NCI-H2227 (cell line): Measurements from ENCODE around the gene CDK8.
A peak's percentile ranks its signal among the peaks of the same experiment; 100 is the strongest.

Experiments
- DNase-seq: peaks from one replicate; lab custom pipeline; 2025; ENCODE audit not compliant: unreplicated experiment; lab: John Stamatoyannopoulos, UW

The CDK8 gene

GRCh38 chr13:26253787-26254582, at the start of gene CDK8:
CDK8 (plus strand) TSS chr13:26254129; CDS start chr13:26254642, 513 bp downstream.
- DNase-seq, result peak; percentile 92

- DNase-seq, result no peak
These were observed 45.6 kb upstream of the CDK8 start for GRCh38 chr13:26208287-26208686.

GRCh38 chr13:26213345-26213744, 40.6 kb upstream of the CDK8 start:
- DNase-seq, result no peak

- DNase-seq, result no peak
These were observed 39.9 kb upstream of the CDK8 start for GRCh38 chr13:26213982-26214381.

GRCh38 chr13:26216042-26216441, 37.9 kb upstream of the CDK8 start:
- DNase-seq, result no peak

- no peak for DNase-seq
These were observed 34.2 kb upstream of the CDK8 start for GRCh38 chr13:26219726-26220125.

- no peak for DNase-seq
These were observed 33.4 kb upstream of the CDK8 start for GRCh38 chr13:26220575-26220974.

- no peak for DNase-seq
These were observed 32.6 kb upstream of the CDK8 start for GRCh38 chr13:26221399-26221720.

GRCh38 chr13:26221721-26222519, 32.0 kb upstream of the CDK8 start, which contains the start of gene RNF6:
RNF6 (minus strand) TSS chr13:26222314; CDS start chr13:26219649, 2,665 bp downstream.
- DNase-seq, result peak; percentile 95

- DNase-seq, result no peak
These were observed 31.3 kb upstream of the CDK8 start for GRCh38 chr13:26222520-26223046.

- no peak for DNase-seq
These were observed 27.9 kb upstream of the CDK8 start for GRCh38 chr13:26225896-26226617.

- no peak for DNase-seq
These were observed 26.6 kb upstream of the CDK8 start for GRCh38 chr13:26227166-26227971.

GRCh38 chr13:26228096-26228495, 25.8 kb upstream of the CDK8 start:
- no peak for DNase-seq

GRCh38 chr13:26229080-26229615, 24.8 kb upstream of the CDK8 start:
- DNase-seq, result no peak

GRCh38 chr13:26230703-26231102, 23.2 kb upstream of the CDK8 start:
- DNase-seq, result no peak

GRCh38 chr13:26236296-26236695, 17.6 kb upstream of the CDK8 start:
- no peak for DNase-seq

- DNase-seq, result no peak
These were observed 7.8 kb upstream of the CDK8 start for GRCh38 chr13:26246154-26246553.

- no peak for DNase-seq
These were observed 6.9 kb upstream of the CDK8 start for GRCh38 chr13:26247011-26247410.

GRCh38 chr13:26247608-26248007, 6.3 kb upstream of the CDK8 start:
- DNase-seq, result no peak

GRCh38 chr13:26249551-26249950, 4.4 kb upstream of the CDK8 start:
- DNase-seq, result no peak
